OCI-LY3 (cell line): ENCODE results near the gene PRDX6.
"Not testable (repeated sequence)": the region's sequence is repeated elsewhere in the genome, so short reads cannot be mapped to it uniquely, and the experiment has no call there.

Experiments used
- H2AFZ ChIP-seq: fragments of 200-600, 300-600 bp; shearing (Covaris generic); 2 replicates; pipeline ENCODE4 v1.6.0; 2014; ENCODE audit warnings: antibody characterized with exemption, low read depth, low read length
- H3K27ac ChIP-seq: fragments of 200-600, 300-600 bp; sonication (generic); 2 replicates; pipeline ENCODE4 v1.5.1; 2014; ENCODE audit warnings: mild to moderate bottlenecking, low read length, moderate library complexity, mixed read lengths
- H3K27me3 ChIP-seq: fragments of 200-600, 300-600 bp; sonication (generic); 2 replicates; pipeline ENCODE4 v1.6.1; 2014; ENCODE audit warnings: low read depth, low read length, mixed read lengths
- H3K36me3 ChIP-seq: fragments of 200-600, 300-600 bp; sonication (generic); replicated peaks from 2 replicates; pipeline ENCODE3; 2014; ENCODE audit warnings: low read depth, low read length, mixed read lengths
- H3K4me1 ChIP-seq: fragments of 300-600, 200-600 bp; sonication (generic); 2 replicates; pipeline ENCODE4 v1.6.1; 2014; ENCODE audit warnings: low read length, mixed read lengths
- H3K4me2 ChIP-seq: fragments of 200-600, 300-600 bp; sonication (generic); 2 replicates; pipeline ENCODE4 v1.6.1; 2014; ENCODE audit warnings: low read length, mixed read lengths
- H3K4me3 ChIP-seq: fragments of 300-600, 200-600 bp; sonication (generic); 2 replicates; pipeline ENCODE4 v1.5.1; 2014; ENCODE audit warnings: antibody characterized with exemption, mild to moderate bottlenecking, low read length, moderate library complexity
- H3K79me2 ChIP-seq: fragments of 300-600, 200-600 bp; shearing (Covaris generic); 2 replicates; pipeline ENCODE4 v1.6.1; 2014; ENCODE audit warnings: mild to moderate bottlenecking, low read length, mixed read lengths
- H3K9ac ChIP-seq: fragments of 300-600, 200-600 bp; shearing (Covaris generic); 2 replicates; pipeline ENCODE4 v1.6.0; 2014; ENCODE audit warnings: mild to moderate bottlenecking, low read length, moderate library complexity
- H3K9me3 ChIP-seq: fragments of 200-600, 300-600 bp; shearing (Covaris generic); 2 replicates; pipeline ENCODE4 v1.6.1; 2014; ENCODE audit warnings: low read length, mixed read lengths; ENCODE audit not compliant: insufficient read depth
- H4K20me1 ChIP-seq: fragments of 200-600, 300-600 bp; sonication (generic); 2 replicates; pipeline ENCODE4 v1.6.1; 2016; ENCODE audit warnings: low read length, mixed read lengths; ENCODE audit not compliant: insufficient read depth
- EZH2phosphoT487 ChIP-seq: fragments of 200-600 bp; shearing (Covaris generic); IDR thresholded peaks from 2 replicates; pipeline ENCODE4 v1.6.1; 2018; ENCODE audit warnings: antibody characterized with exemption, mixed run types, low read depth
- TF ChIP-seq, protein P1 (sequence below): fragments of 200-600, 300-600 bp; sonication (generic); IDR thresholded peaks from 2 replicates; pipeline ENCODE4 v1.5.1; 2014; ENCODE audit warnings: antibody characterized with exemption, low read length, low read depth

Gene PRDX6

DNA sequence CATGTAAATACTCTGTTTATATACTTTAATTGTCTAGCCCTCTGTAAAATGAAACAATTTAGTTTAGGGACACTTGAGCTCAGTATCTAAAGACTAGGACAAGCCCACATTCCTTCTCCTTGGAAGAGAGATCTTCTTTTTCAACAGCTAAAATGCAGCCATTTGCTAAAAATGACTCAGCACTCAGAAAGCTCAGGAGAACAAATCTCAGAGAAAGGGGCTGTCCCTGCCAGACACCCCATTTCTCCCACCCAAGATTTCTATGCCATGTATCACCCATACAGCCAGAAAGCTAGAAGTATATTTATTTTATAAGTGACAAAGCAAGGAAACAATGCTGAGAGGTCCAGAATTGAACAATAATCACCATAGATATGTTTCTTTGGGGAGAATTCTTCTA is 23.2 kb upstream of the PRDX6 start:
- Histone ChIP-seq H3K4me2 (no peak overlapping the region), H3K9me3 (no peaks in the 10 kb centered on the region), H4K20me1 (no peaks in the 10 kb centered on the region), H3K4me3 (no peak overlapping the region), H3K27ac (no peak overlapping the region), H3K79me2 (no peaks in the 10 kb centered on the region), H3K4me1 (peaks cover 8% of the 10 kb centered on the region), H3K36me3 (no peaks in the 10 kb centered on the region), H3K27me3 (no peaks in the 10 kb centered on the region), H3K9ac (no peak overlapping the region), H2AFZ (no peak overlapping the region)
- TF ChIP-seq, protein P1, sequence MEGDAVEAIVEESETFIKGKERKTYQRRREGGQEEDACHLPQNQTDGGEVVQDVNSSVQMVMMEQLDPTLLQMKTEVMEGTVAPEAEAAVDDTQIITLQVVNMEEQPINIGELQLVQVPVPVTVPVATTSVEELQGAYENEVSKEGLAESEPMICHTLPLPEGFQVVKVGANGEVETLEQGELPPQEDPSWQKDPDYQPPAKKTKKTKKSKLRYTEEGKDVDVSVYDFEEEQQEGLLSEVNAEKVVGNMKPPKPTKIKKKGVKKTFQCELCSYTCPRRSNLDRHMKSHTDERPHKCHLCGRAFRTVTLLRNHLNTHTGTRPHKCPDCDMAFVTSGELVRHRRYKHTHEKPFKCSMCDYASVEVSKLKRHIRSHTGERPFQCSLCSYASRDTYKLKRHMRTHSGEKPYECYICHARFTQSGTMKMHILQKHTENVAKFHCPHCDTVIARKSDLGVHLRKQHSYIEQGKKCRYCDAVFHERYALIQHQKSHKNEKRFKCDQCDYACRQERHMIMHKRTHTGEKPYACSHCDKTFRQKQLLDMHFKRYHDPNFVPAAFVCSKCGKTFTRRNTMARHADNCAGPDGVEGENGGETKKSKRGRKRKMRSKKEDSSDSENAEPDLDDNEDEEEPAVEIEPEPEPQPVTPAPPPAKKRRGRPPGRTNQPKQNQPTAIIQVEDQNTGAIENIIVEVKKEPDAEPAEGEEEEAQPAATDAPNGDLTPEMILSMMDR, result no peak
- TF ChIP-seq EZH2phosphoT487, result no peak

DNA sequence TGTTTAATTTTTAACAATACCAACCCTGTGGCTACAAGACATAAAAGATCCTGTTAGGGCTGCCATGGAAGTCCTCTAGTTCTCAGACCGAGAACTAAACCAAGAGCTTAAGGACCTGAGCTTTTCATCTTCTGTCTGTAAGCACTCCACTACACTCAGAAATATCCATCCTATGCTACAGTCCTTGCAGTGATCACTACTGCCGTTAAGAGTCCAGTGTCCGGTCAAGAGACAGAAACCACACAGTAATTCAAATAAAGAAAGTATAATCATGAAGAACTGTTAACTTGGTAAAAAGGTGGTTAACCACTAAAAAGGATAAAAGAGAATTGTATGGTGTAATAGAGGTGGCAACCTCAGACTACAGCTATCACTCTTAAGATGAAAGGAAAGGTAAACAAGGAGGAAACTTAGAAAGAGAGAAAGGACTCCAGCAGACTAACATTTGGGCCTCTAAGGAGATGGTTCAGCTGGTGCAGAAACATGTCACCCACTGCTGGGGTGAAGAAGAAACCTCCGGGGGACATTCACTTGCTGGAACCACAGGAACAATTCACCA is 22.1 kb upstream of the PRDX6 start:
- H3K9ac ChIP-seq, result no peak overlapping the region
- H3K4me1 ChIP-seq, result peaks cover 8% of the 10 kb centered on the region
- no peak overlapping the region for H3K4me2 ChIP-seq
- H4K20me1 ChIP-seq, result no peaks in the 10 kb centered on the region
- H3K27ac ChIP-seq, result no peak overlapping the region
- no peaks in the 10 kb centered on the region for H3K9me3 ChIP-seq
- H3K27me3 ChIP-seq, result no peaks in the 10 kb centered on the region
- no peak overlapping the region for H3K4me3 ChIP-seq
- no peaks in the 10 kb centered on the region for H3K79me2 ChIP-seq
- H3K36me3 ChIP-seq, result peaks cover 3% of the 10 kb centered on the region
- no peak overlapping the region for H2AFZ ChIP-seq
- TF ChIP-seq, protein P1, result no peak
- TF ChIP-seq EZH2phosphoT487, result no peak

DNA sequence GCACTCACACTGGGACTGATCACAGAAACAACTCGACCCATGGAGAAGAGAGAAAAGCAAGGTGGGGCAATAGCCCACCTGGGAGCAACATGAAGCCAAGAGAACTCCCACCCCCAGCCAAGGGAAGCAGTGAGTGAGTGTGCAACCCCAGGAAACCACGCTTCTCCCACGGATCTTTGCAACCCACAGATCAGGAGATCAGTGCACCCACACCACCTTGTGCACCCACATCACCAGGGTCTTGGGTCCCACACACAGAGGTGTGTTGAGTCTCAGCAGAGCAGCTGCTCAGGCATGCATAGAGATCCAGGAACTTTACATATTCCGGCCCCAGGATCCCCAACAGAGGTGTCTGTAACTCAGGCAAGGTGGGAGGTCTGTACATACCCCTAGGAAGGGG is 17.2 kb upstream of the PRDX6 start:
- H4K20me1 ChIP-seq, result no peaks in the 10 kb centered on the region
- TF ChIP-seq, protein P1, result no peak
- TF ChIP-seq EZH2phosphoT487, result no peak
- H3K27ac ChIP-seq, result no peak overlapping the region

DNA sequence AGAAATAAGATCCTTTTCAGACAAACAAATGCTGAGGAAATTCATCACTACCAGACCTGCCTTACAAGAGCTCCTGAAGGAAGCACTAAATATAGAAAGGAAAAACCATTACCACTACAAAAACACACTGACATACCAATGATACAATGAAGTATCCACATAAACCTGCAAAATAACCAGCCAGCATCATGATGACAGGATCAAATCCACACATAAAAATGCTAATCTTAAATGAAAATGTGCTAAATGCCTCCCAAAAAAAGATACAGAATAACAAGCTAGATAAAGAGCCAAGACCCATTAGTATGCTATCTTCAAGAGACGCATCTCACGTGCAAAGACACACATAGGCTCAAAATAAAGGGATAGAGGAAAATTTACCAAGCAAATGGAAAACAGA is 14.5 kb upstream of the PRDX6 start:
- H3K4me2 ChIP-seq, H4K20me1 ChIP-seq, H3K4me1 ChIP-seq, H2AFZ ChIP-seq, H3K9me3 ChIP-seq, H3K27ac ChIP-seq, H3K9ac ChIP-seq, H3K4me3 ChIP-seq, H3K27me3 ChIP-seq, H3K79me2 ChIP-seq: not testable (repeated sequence)
- H3K36me3 ChIP-seq, result peaks cover 26% of the 10 kb centered on the region

More for the DNA sequence above, 17.2 kb upstream of the PRDX6 start:
- H3K9me3 ChIP-seq, result no peaks in the 10 kb centered on the region
- peaks cover 21% of the 10 kb centered on the region for H3K36me3 ChIP-seq
- no peaks in the 10 kb centered on the region for H3K79me2 ChIP-seq
- no peak overlapping the region for H2AFZ ChIP-seq
- H3K9ac ChIP-seq, result no peak overlapping the region
- no peaks in the 10 kb centered on the region for H3K27me3 ChIP-seq
- H3K4me2 ChIP-seq, result no peak overlapping the region
- H3K4me1 ChIP-seq, result no peaks in the 10 kb centered on the region
- H3K4me3 ChIP-seq, result no peak overlapping the region

DNA sequence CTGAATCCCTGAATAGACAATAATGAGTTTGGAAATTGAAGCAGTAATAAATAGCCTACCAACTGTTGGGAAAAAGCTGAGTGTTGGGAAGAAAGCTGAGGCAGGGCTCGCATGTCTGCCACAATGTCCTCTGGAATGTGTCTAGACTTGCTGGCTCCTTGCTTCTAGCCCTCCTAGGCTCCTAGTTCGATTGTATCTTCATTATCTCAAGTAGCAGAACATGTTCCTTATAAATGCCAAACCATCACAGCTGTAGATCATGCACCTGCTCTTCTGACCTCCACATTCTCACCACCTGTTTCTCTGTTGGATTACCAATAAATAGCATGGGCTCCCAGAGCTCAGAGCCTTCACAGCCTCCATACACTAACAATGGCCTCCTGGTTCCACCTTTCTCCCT is 12.9 kb upstream of the PRDX6 start:
- H3K4me3 ChIP-seq, H3K4me2 ChIP-seq, H3K4me1 ChIP-seq, H4K20me1 ChIP-seq, H3K27ac ChIP-seq, H3K9ac ChIP-seq, H3K27me3 ChIP-seq, H3K79me2 ChIP-seq, H2AFZ ChIP-seq, H3K9me3 ChIP-seq: not testable (repeated sequence)
- peaks cover 29% of the 10 kb centered on the region for H3K36me3 ChIP-seq
